ENCODE measurements around the gene SENP8.

SENP8 gene

GRCh38 chr15:72147418-72147817 is 29.2 kb downstream of the SENP8 start:
- no peak for TF ChIP-seq CTCF (IDR thresholded peaks at IDR 0.05; ENCODE audit: low read depth, low read length)
- H3K4me3 ChIP-seq (replicated peaks in 1 of 2; ENCODE audit: low read depth in 2 of 2, low read length in 2 of 2) = no peak overlapping the region
- no peak for DNase-seq (ENCODE audit: low read depth in 2 of 2)

GRCh38 chr15:72153269-72154000 is 35.2 kb downstream of the SENP8 start:
- no peak overlapping the region for H3K4me3 ChIP-seq (replicated peaks in 1 of 2; ENCODE audit: low read depth in 2 of 2, low read length in 2 of 2)
- no peak for TF ChIP-seq CTCF (IDR thresholded peaks at IDR 0.05; ENCODE audit: low read depth, low read length)
- DNase-seq (ENCODE audit: low read depth in 2 of 2) = no peak

GRCh38 chr15:72154316-72154715 is 36.1 kb downstream of the SENP8 start:
- no peak for TF ChIP-seq CTCF (IDR thresholded peaks at IDR 0.05; ENCODE audit: low read depth, low read length)
- no peak for DNase-seq (ENCODE audit: low read depth in 2 of 2)

GRCh38 chr15:72155003-72155621 is 36.9 kb downstream of the SENP8 start:
- peak overlapping the region in 1 of 2 donors; percentile 55 for H3K4me3 ChIP-seq (replicated peaks in 1 of 2; ENCODE audit: low read depth in 2 of 2, low read length in 2 of 2)
- no peak for TF ChIP-seq CTCF (IDR thresholded peaks at IDR 0.05; ENCODE audit: low read depth, low read length)
- peak in 1 of 2 donors; percentile 60 for DNase-seq (ENCODE audit: low read depth in 2 of 2)

More at GRCh38 chr15:72154316-72154715, 36.1 kb downstream of the SENP8 start:
- no peak overlapping the region for H3K4me3 ChIP-seq (replicated peaks in 1 of 2; ENCODE audit: low read depth in 2 of 2, low read length in 2 of 2)

GRCh38 chr15:72155635-72156616 is 37.7 kb downstream of the SENP8 start:
- peak overlapping the region; percentile 49 to 55 for H3K4me3 ChIP-seq (replicated peaks in 1 of 2; ENCODE audit: low read depth in 2 of 2, low read length in 2 of 2)
- peak; percentile 86 to 87 for DNase-seq (ENCODE audit: low read depth in 2 of 2)
- peak; percentile 79 for TF ChIP-seq CTCF (IDR thresholded peaks at IDR 0.05; ENCODE audit: low read depth, low read length)

- no peak for DNase-seq (ENCODE audit: low read depth in 2 of 2)
- H3K4me3 ChIP-seq (replicated peaks in 1 of 2; ENCODE audit: low read depth in 2 of 2, low read length in 2 of 2) = no peak overlapping the region
- TF ChIP-seq CTCF (IDR thresholded peaks at IDR 0.05; ENCODE audit: low read depth, low read length) = no peak
Measured at GRCh38 chr15:72156928-72157327, 38.7 kb downstream of the SENP8 start.
